IMR-90 (cell line): ENCODE results near the gene TNFRSF11A. TPM values are rescaled to one million over a fixed set of nuclear protein-coding genes. Genes with fewer than 3 reads are reported as not detected.

Experiments used
- ATAC-seq: fragments of 200-7000 bp; cut with Tn5 transposase; 2 replicates; pipeline ENCODE4 v1.9.1; 2020; ENCODE audit warnings: low read depth, mild to moderate bottlenecking, moderate library complexity
- BruUV-seq: library from RNA; stranded (reverse); fragments of 400-500 nt; replicated peaks from 2 replicates; lab custom pipeline; 2021; lab: Mats Ljungman, UMichigan
- CTCF ChIA-PET: fragments of 300-600 bp; formaldehyde crosslinking; extraction: SDS; loops from one replicate; lab custom pipeline; 2021; ENCODE audit warnings: antibody characterized with exemption; lab: Yijun Ruan, JAX
- POLR2A ChIA-PET: fragments of 300-600 bp; sonication (Branson Sonifier 250); formaldehyde crosslinking; loops from one replicate; lab custom pipeline; 2022; ENCODE audit warnings: antibody characterized with exemption; ENCODE audit not compliant: unreplicated experiment; lab: Charles Lee
- DNase-seq: peaks from one replicate; pipeline ENCODE4 v3.0.0; 2013
- H2AFZ ChIP-seq: replicated peaks from 2 replicates; pipeline ENCODE3; 2013; ENCODE audit warnings: low read length, mild to moderate bottlenecking; ENCODE audit not compliant: poor library complexity
- H2AK5ac ChIP-seq: 2 replicates; pipeline ENCODE4 v1.6.1; 2013; ENCODE audit warnings: low read depth, low read length, inconsistent platforms
- H2AK9ac ChIP-seq: replicated peaks from 2 replicates; pipeline ENCODE3; 2013; ENCODE audit warnings: mild to moderate bottlenecking, low read depth, low read length, moderate library complexity; ENCODE audit not compliant: poor library complexity
- H2BK120ac ChIP-seq: 2 replicates; pipeline ENCODE4 v1.6.1; 2013; ENCODE audit warnings: low read depth, low read length, inconsistent platforms
- H2BK15ac ChIP-seq: 3 replicates; pipeline ENCODE4 v1.6.1; 2013; ENCODE audit warnings: low read depth, low read length, inconsistent platforms
- H2BK20ac ChIP-seq: 2 replicates; pipeline ENCODE4 v1.6.1; 2013; ENCODE audit warnings: low read depth, mild to moderate bottlenecking, inconsistent platforms, low read length, moderate library complexity
- H2BK5ac ChIP-seq: 2 replicates; pipeline ENCODE4 v1.6.1; 2013; ENCODE audit warnings: mild to moderate bottlenecking, low read depth, low read length, inconsistent platforms; ENCODE audit not compliant: poor library complexity, severe bottlenecking
- H3K14ac ChIP-seq: replicated peaks from 2 replicates; pipeline ENCODE4 v1.6.1; 2013; ENCODE audit warnings: low read depth, low read length, inconsistent platforms
- H3K18ac ChIP-seq: 2 replicates; pipeline ENCODE4 v1.6.1; 2013; ENCODE audit warnings: low read depth, low read length, control low read depth
- H3K23ac ChIP-seq: 2 replicates; pipeline ENCODE4 v1.6.1; 2013; ENCODE audit warnings: low read depth, low read length, inconsistent platforms
- H3K27ac ChIP-seq: 2 replicates; pipeline ENCODE4 v1.5.1; 2013; ENCODE audit warnings: mild to moderate bottlenecking, control low read depth, low read length; ENCODE audit not compliant: insufficient read depth
- H3K27me3 ChIP-seq: 2 replicates; pipeline ENCODE4 v1.6.1; 2013; ENCODE audit warnings: low read length; ENCODE audit not compliant: control insufficient read depth, insufficient read depth
- H3K36me3 ChIP-seq: 2 replicates; pipeline ENCODE4 v1.6.1; 2013; ENCODE audit warnings: low read length, mixed read lengths; ENCODE audit not compliant: control insufficient read depth, insufficient read depth
- H3K4ac ChIP-seq: 2 replicates; pipeline ENCODE4 v1.6.1; 2013; ENCODE audit warnings: low read depth, low read length, inconsistent platforms
- H3K4me1 ChIP-seq: 2 replicates; pipeline ENCODE4 v1.6.1; 2013; ENCODE audit warnings: low read length, mixed read lengths; ENCODE audit not compliant: control insufficient read depth, insufficient read depth
- H3K4me2 ChIP-seq: 2 replicates; pipeline ENCODE4 v1.6.1; 2013; ENCODE audit warnings: low read depth, mild to moderate bottlenecking, control low read depth, low read length, moderate library complexity
- H3K4me3 ChIP-seq: 2 replicates; pipeline ENCODE4 v1.5.1; 2013; ENCODE audit warnings: low read depth, mild to moderate bottlenecking, control low read depth, low read length, moderate library complexity; ENCODE audit not compliant: insufficient read depth
- H3K56ac ChIP-seq: 2 replicates; pipeline ENCODE4 v1.6.1; 2013; ENCODE audit warnings: low read length, inconsistent platforms; ENCODE audit not compliant: insufficient read depth; ENCODE audit errors: extremely low read depth
- H3K79me1 ChIP-seq, 2 experiments: 2 replicates each; pipeline ENCODE4 v1.6.1; 2013; ENCODE audit warnings: low read length in 2 of 2, inconsistent platforms in 1 of 2, low read depth in 1 of 2
- H3K9ac ChIP-seq: 2 replicates; pipeline ENCODE4 v1.6.1; 2013; ENCODE audit warnings: low read depth, low read length, control low read depth
- H3K9me1 ChIP-seq: 2 replicates; pipeline ENCODE4 v1.6.1; 2013; ENCODE audit warnings: low read length, inconsistent platforms; ENCODE audit not compliant: insufficient read depth
- H3K9me3 ChIP-seq: 2 replicates; pipeline ENCODE4 v1.6.1; 2013; ENCODE audit warnings: low read length; ENCODE audit not compliant: control insufficient read depth, insufficient read depth
- H4K20me1 ChIP-seq: 2 replicates; pipeline ENCODE4 v1.6.1; 2013; ENCODE audit warnings: low read length, inconsistent platforms; ENCODE audit not compliant: insufficient read depth
- H4K5ac ChIP-seq: 2 replicates; pipeline ENCODE4 v1.6.1; 2013; ENCODE audit warnings: mild to moderate bottlenecking, low read depth, low read length, control low read depth
- H4K8ac ChIP-seq, 2 experiments: 2 replicates each; pipeline ENCODE4 v1.6.1; 2013; ENCODE audit warnings: low read depth in 2 of 2, low read length in 2 of 2, control low read depth in 1 of 2, inconsistent platforms in 1 of 2
- H4K91ac ChIP-seq: 2 replicates; pipeline ENCODE4 v1.6.1; 2013; ENCODE audit warnings: low read depth, low read length, inconsistent platforms; ENCODE audit not compliant: insufficient read depth
- BHLHE40 ChIP-seq: fragments of 150-350 bp; IDR thresholded peaks from 2 replicates; pipeline ENCODE4 v1.6.1; 2016; ENCODE audit warnings: mild to moderate bottlenecking, low read depth, low read length
- CHD1 ChIP-seq: IDR thresholded peaks from 2 replicates; pipeline ENCODE4 v1.6.1; 2012; ENCODE audit warnings: low read depth, low read length, improper control_type of control experiment
- FOS ChIP-seq: fragments of 150-350 bp; IDR thresholded peaks from 2 replicates; pipeline ENCODE4 v1.6.1; 2016; ENCODE audit warnings: low read depth, low read length
- MAFK ChIP-seq: IDR thresholded peaks from 2 replicates; pipeline ENCODE4 v1.6.1; 2012; ENCODE audit warnings: low read depth, low read length, improper control_type of control experiment
- MAZ ChIP-seq: IDR thresholded peaks from 2 replicates; pipeline ENCODE4 v1.6.1; 2012; ENCODE audit warnings: low read depth, mild to moderate bottlenecking, low read length, improper control_type of control experiment, moderate library complexity, borderline replicate concordance
- MXI1 ChIP-seq: IDR thresholded peaks from 2 replicates; pipeline ENCODE4 v1.6.1; 2012; ENCODE audit warnings: low read depth, mild to moderate bottlenecking, low read length, moderate library complexity, borderline replicate concordance
- NFE2L2 ChIP-seq: fragments of 150-350 bp; IDR thresholded peaks from 2 replicates; pipeline ENCODE4 v1.6.1; 2016; ENCODE audit warnings: low read depth, mild to moderate bottlenecking, low read length
- POLR2A ChIP-seq: IDR thresholded peaks from 2 replicates; pipeline ENCODE4 v1.6.1; 2012; ENCODE audit warnings: mild to moderate bottlenecking, low read depth, low read length
- RCOR1 ChIP-seq: IDR thresholded peaks from 2 replicates; pipeline ENCODE4 v1.6.1; 2012; ENCODE audit warnings: mild to moderate bottlenecking, low read length, improper control_type of control experiment; ENCODE audit not compliant: insufficient replicate concordance
- RFX5 ChIP-seq: IDR thresholded peaks from 2 replicates; pipeline ENCODE4 v1.8.0; 2012; ENCODE audit warnings: low read depth, mild to moderate bottlenecking, low read length, moderate library complexity
- SMC3 ChIP-seq: fragments of 150-350 bp; IDR thresholded peaks from 2 replicates; pipeline ENCODE4 v1.6.1; 2016; ENCODE audit warnings: low read depth, mild to moderate bottlenecking, antibody characterized with exemption, low read length, moderate library complexity
- USF2 ChIP-seq: fragments of 150-350 bp; IDR thresholded peaks from 2 replicates; pipeline ENCODE4 v1.6.1; 2017; ENCODE audit warnings: mild to moderate bottlenecking, antibody characterized with exemption, low read length, low read depth
- WGBS, 2 experiments: methylation state at CpG; one replicate each; pipeline versions ENCODE4 v1.1.5 to v1.1.7; 2013; ENCODE audit warnings: missing lambda C conversion rate in 2 of 2; ENCODE audit not compliant: insufficient read length in 1 of 2; ENCODE audit errors: extremely low coverage in 2 of 2; 5-methylcytosine and 5-hydroxymethylcytosine counted together
- dilution Hi-C: fragments of 300-500 bp; cut with HindIII; formaldehyde crosslinking; loops from one replicate; pipeline ENCODE4 v1.14.3; 2018; ENCODE audit warnings: low sequenced_read_pairs; ENCODE audit not compliant: unreplicated experiment
- in situ Hi-C: fragments of 300-500 bp; cut with MboI; formaldehyde crosslinking; loops from 3 replicates; pipeline ENCODE4 v1.14.3; 2019; ENCODE audit warnings: low sequenced_read_pairs, inconsistent platforms, mixed read lengths
- intact Hi-C: fragments of 100-400 bp; cut with micrococcal nuclease; formaldehyde crosslinking; loops from 2 replicates; pipeline ENCODE4 v1.10.0; 2022
- polyA plus RNA-seq, 3 experiments: library from polyadenylated mRNA; depleted of rRNA; stranded (reverse); fragments of >200 nt; gene quantifications; 2 replicates each; pipeline ENCODE4 v1.2.3, GENCODE V29; 2012; ENCODE audit warnings: low replicate concordance in 1 of 3
- total RNA-seq: library from RNA; depleted of rRNA; stranded (reverse); fragments of >200 nt; gene quantifications from 2 replicates; pipeline ENCODE4 v1.2.3, GENCODE V29; 2012
- TF ChIP-seq, protein P1 (sequence below): conservative IDR thresholded peaks from 2 replicates; pipeline ENCODE4 v1.5.1; 2012; ENCODE audit warnings: mild to moderate bottlenecking, low read depth, low read length, improper control_type of control experiment

The TNFRSF11A gene
- total and polyA plus RNA-seq, 2 of the 4 experiments (the other 2 are of a cell fraction), result under 0.01 TPM; not detected in 1

- Histone ChIP-seq H3K9ac (no peak overlapping the region), H3K56ac (no peak overlapping the region), H3K4ac (no peak overlapping the region), H2AK9ac (no peak overlapping the region), H3K4me3 (no peak overlapping the region), H4K8ac (no peak overlapping the region), H2AK5ac (no peak overlapping the region), H2AFZ (no peak overlapping the region), H3K14ac (no peak overlapping the region), H3K4me1 (peaks cover 4% of the 10 kb centered on the region), H3K27me3 (peaks cover 35% of the 10 kb centered on the region), H3K9me1 (peaks cover 3% of the 10 kb centered on the region; the same call in 1 of the 2 replicates), H3K79me1 (no peaks in the 10 kb centered on the region), H3K27ac (no peak overlapping the region), H3K4me2 (no peak overlapping the region), H2BK120ac (no peak overlapping the region), H4K20me1 (no peaks in the 10 kb centered on the region), H2BK15ac (no peak overlapping the region), H2BK5ac (no peak overlapping the region), H3K18ac (no peak overlapping the region), H4K5ac (no peak overlapping the region), H3K9me3 (no peaks in the 10 kb centered on the region), H4K91ac (no peak overlapping the region), H3K36me3 (no peaks in the 10 kb centered on the region), H2BK20ac (no peak overlapping the region), H3K23ac (no peak overlapping the region)
- CTCF ChIA-PET, result no interaction called here
- dilution Hi-C loops, result no loop called here
- in situ Hi-C loops, result no loop called here
- DNase-seq (no peak), ATAC-seq (no peak)
- POLR2A ChIA-PET, result no interaction called here
- BruUV-seq, result no TSS peak
- intact Hi-C loops, result no loop called here
- WGBS, 2 experiments, result no CpG with 5 or more reads among the region's 4 CpGs
- TF ChIP-seq RFX5 (no peak), FOS (no peak), MXI1 (no peak), MAZ (no peak), CHD1 (no peak), BHLHE40 (no peak), RCOR1 (no peak), POLR2A (no peak), MAFK (no peak), NFE2L2 (no peak), SMC3 (no peak), USF2 (no peak)
- TF ChIP-seq, protein P1, sequence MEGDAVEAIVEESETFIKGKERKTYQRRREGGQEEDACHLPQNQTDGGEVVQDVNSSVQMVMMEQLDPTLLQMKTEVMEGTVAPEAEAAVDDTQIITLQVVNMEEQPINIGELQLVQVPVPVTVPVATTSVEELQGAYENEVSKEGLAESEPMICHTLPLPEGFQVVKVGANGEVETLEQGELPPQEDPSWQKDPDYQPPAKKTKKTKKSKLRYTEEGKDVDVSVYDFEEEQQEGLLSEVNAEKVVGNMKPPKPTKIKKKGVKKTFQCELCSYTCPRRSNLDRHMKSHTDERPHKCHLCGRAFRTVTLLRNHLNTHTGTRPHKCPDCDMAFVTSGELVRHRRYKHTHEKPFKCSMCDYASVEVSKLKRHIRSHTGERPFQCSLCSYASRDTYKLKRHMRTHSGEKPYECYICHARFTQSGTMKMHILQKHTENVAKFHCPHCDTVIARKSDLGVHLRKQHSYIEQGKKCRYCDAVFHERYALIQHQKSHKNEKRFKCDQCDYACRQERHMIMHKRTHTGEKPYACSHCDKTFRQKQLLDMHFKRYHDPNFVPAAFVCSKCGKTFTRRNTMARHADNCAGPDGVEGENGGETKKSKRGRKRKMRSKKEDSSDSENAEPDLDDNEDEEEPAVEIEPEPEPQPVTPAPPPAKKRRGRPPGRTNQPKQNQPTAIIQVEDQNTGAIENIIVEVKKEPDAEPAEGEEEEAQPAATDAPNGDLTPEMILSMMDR, result no peak
These were observed 17.8 kb downstream of the TNFRSF11A start for GRCh38 chr18:62342884-62343283.
